HuH-7 (cell line): ENCODE measurements around the gene TNFRSF14.

ENCODE experiments used
- DNase-seq: peaks from one replicate; pipeline ENCODE4 v3.0.0; 2011; ENCODE audit warnings: low spot score

The TNFRSF14 gene

DNA sequence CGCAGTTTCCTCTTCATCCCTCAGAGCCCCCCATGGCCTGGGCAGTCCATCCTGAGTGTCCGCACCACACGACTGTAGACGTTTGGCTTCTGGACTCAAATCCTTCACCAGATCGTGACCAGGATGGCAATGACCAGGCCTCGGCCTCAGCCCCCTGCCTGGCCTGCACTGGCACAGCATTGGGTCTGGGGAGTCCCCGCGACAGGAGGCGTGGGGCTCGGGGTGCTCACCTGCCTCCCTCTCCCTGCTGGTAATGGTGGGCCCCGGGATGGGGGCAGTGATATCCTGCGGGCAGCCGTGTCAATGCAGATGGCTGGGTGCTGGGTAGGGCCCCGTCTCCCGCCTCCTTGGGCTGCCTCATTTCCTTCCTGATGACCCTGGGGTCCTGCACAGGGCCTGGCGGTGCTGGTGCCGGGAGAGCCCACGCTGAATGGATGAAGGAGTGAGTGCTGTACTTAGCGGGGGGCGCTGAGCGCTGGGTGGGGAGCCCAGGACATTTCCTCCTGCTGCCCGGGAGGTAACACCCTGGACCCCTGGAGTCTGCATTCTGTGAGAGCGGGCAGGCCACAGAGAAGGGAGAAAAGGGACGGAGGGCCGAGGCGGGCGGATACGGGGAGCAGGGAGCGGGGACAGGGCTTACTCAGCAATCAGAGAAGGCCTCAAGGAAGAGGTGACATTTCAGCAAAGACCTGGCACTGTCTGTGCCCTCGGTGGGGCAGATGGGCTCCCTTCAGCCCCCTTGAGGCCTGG, 2.1 kb upstream of the TNFRSF14 start:
- DNase-seq, result no peak

DNA sequence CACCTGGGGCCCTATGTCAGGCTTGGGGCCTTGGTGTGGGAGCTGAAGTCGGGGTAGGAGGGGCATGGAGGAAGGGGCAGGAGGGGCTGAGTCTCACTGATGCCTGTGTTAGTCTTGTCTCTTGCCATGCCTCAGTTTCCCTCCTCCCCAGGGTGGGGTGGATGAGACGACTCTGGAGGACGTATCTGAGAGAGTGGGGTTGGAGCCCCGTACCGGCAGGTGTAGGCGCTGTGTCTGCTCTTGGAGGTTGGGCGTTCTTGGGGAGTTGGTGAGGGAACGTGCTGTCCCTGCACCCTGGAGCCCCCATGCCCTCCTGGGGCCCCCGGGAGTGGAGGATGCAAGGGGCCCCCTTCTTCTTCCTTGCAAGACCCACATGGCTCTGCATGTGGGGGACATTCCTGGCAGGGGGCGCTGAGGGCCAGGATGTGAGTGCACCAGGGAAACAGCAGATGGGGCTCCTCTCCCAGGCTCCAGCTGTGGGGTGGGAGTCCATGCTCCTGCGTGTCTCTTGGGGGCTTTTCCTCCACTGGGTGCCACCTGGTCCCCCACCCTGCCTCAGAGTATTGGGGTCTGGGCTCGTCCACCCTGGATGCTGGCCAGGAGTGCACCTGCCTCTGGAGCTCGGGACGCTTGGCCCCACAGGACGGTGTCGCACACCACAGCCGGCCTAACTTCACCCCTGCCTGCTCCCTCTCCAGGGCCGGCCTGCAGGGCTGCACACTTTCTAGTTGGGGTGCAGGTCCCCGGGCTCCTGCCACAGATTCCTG, 1.4 kb upstream of the TNFRSF14 start:
- peak; percentile 58 for DNase-seq

DNA sequence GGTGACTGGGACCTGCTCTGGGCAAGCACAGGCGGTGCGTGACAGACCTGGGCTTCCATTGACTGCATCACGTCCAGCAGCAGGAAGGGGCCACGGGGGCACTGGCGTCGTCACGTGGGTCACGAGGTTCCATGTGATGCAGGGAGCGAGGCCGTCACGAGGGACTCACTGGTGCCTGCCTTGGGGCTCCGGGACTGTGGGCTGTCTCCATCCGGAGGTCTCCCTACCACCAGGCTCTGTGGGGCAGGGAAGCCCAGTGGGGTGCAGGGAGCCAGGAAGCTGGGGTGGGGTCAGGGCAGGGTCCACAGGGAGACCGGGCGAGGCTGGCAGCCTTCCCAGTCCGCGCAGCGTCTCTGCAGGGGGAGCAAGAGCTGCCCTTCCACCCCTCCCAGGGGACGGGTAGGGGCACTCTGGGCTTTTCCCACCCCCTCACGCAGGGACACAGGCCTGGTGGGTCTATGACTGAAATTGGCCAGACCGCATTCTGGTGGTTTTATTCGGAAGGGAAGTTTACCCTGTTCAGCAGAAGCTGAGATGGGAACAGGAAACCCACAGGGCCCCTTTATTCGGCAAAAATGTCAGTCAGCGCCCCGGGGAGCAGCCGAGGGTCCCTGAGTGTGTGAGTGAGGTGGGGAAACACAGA, 416 bp upstream of the TNFRSF14 start:
- DNase-seq, result no peak

DNA sequence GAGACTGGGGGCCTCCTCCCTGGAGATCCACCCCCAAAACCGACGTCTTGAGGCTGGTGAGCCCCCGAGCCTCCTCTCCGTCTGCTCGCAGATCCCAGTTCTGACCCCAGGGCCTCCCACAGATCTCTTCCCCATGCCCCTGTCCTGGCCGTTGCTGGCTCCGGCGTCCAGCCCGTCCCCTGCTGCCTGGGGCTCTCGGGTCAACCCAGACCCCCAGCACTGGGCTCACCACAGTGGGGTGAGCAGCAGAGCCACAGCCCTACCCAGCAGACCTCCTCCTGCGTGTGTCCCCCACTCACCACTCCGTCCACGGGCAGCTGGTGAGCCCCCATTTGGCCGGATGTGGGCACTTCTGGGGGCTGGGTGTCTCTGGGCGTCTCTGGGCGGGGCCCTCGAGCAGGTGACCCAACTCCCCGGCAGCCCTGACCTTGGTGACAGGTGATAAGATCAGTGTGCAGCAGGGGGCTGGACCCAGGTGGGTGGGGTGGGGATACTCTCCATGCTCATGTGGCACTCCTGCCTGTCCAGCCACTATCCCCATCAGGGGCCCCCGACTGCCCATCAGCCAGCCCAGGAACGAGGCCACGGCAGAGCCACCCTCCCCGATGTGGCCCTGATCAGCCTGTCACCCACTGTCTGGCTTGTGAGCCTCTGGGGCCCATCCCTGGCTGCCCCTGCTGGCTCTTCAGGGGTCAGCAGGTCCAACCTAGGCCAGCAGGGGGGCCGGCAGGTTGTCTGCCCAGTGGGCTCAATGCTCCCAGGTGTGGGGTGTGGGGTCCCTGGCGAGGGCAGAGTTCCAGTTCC, 709 bp downstream of the TNFRSF14 start:
- DNase-seq, result no peak

GRCh38 chr1:2557482-2558400, 1.6 kb downstream of the TNFRSF14 start:
- DNase-seq, result no peak

GRCh38 chr1:2558420-2558819, 2.2 kb downstream of the TNFRSF14 start:
- DNase-seq, result no peak

- DNase-seq, result no peak
These were observed 2.7 kb downstream of the TNFRSF14 start for GRCh38 chr1:2558861-2559260.

- no peak for DNase-seq
These were observed 3.5 kb downstream of the TNFRSF14 start for GRCh38 chr1:2559509-2560298.

DNA sequence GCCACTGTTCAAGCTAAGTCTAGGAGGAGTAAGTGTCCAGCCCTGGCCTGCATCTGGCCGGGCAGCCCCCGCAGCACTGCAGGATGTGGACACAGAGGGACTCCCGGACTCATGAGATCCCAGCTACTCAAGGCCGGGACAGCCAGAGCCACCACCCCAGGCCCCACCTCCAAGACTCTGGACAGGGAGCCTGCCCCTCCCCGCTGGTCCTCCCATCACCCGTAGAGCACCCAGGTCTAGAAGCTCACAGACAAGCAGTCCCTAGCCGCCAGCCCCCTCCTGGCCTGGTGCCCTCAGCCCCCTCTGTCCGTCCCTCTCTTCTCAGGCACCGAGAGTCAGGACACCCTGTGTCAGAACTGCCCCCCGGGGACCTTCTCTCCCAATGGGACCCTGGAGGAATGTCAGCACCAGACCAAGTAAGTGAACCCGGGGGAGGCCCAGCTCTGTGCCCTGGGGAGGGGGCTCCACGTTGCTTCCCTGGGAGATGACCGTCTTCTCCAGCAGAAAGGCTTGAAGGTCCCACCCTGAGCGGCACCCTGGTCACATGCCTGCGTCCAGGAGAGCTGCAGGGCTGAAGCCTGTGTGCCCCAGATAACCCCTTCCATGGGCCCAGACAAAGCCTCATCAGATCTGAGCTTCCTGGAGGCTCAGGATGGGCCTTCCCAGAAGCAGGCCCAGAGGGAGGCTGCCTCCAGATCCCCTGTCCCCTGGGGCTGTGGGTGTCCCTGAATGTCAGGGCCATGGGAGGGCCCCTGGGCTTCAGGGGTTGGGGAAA, 4.3 kb downstream of the TNFRSF14 start:
- no peak for DNase-seq

DNA sequence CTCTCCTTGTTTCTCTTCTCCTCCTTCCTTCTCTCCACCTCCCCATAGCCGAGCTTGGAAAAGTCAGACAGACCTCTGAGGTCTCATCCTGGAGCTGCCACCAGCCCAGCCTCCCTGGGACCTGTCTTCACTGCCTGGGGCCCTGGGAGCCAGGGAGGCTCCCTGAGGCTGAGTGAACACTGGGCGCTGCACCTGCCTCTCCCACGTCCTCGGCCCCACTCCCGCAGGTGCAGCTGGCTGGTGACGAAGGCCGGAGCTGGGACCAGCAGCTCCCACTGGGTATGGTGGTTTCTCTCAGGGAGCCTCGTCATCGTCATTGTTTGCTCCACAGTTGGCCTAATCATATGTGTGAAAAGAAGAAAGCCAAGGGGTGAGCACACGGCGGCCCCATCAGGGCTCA, 5.3 kb downstream of the TNFRSF14 start:
- no peak for DNase-seq

DNA sequence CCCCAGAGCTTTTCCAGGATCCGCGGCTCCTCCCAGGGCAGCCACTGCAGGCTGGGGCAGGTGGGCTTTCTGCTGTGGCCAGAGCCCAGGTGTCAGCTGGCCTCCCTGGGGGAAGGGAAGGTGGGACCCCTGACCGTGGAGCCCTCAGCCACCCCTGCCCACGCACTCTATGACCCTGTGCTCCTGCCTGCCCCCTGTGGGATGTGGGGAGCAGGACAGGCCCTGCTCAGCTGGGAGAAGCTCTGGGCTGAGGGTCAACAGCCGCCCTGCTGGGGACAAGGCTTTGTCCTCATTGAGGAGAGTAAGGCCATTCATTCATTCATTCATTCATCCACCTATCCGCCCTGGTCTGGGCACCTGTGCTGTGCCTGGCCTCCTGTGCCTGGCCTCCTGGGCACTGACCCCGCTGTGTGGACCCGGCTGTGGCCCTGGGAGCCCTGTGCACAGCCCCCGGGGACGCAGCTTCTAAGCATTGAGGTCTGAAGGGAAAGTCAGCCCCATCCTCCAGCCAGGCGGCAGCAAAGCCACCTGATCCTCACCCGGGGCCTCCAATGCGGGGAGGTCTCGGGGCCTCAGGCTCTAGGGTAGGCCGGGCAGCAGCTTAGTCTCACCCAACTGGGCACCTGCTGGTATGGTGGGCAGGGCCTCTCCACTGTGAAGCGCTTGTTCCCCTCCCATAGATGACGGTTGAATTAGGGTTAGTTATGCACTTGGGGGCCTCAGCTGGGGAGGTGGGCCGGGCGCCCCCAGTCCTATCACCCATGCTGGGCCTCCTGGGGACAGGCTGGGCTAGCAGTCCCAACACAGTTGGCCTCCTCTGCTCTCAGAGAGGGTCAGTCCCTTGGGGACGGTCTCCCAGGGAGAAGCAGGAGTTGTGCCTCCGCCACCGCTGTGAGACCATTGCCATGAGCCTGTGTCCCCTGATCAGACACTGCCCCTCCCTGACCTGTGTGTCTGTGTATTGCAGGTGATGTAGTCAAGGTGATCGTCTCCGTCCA, 6.0 kb downstream of the TNFRSF14 start:
- DNase-seq, result no peak

- no peak for DNase-seq
These were observed 7.0 kb downstream of the TNFRSF14 start for GRCh38 chr1:2563205-2563604.

DNA sequence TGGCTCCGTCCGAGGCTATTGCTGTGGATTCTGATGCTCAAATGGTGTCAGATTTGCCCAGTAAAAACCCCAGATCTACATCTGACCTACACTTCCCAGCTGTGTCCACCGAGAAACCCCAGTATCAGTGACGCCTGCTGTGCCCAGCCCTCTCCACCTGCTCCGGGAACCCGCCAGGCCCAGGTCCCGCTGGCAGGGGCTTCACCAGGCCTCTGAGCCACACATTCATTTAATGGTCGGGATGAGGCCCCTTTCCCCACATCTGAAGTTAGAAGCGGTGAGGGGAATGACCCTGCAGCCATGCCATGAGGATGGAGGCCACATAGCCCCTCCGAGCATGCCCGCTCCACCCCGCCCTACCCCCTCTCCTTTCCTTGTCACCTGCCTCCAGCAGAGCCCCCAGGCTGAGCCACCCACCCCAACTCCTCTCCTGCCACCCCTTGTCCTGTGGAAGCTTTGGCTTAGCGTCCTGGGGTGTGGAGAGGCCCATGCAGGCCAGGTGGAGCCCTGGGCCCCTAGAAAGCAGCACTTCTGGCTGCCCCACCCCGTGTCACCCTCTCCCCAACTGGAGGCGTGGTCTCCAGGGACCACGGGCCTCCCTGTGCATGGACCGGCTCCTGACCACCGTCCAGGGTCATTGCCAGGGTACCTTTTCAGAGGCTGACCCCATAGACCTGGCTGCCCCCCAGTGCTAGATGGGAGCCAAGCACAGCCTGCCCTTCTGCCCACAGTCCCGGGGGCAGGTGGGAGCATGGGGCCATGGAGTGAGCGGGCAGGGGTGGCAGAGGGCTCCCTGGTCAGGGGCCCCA, 8.0 kb downstream of the TNFRSF14 start:
- DNase-seq, result no peak

DNA sequence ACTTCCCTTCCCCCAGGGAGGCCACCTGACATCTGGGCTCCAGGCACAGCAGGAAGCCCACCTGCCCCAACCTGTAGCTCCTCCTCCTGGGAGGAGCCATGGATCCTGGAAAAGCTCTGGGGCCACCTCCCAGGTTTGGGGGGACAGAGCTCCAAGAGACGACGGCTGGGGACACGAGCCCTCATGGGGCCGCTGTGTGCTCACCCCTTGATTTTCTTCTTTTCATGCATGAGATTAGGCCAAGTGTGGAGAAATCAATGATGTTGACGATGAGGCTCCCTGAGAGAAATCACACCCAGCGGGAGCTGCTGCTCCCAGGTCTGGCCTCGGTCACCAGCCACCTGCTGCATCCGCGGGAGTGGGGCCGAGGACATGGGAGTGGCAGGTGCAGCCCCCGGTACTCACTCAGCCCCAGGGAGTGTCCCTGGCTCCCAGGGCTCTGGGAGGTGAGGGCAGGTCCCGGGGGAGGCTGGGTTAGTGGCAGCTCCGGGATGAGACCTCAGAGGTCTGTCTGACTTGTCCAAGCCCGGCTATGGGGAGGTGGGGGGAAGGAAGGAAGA, 8.7 kb downstream of the TNFRSF14 start:
- no peak for DNase-seq

DNA sequence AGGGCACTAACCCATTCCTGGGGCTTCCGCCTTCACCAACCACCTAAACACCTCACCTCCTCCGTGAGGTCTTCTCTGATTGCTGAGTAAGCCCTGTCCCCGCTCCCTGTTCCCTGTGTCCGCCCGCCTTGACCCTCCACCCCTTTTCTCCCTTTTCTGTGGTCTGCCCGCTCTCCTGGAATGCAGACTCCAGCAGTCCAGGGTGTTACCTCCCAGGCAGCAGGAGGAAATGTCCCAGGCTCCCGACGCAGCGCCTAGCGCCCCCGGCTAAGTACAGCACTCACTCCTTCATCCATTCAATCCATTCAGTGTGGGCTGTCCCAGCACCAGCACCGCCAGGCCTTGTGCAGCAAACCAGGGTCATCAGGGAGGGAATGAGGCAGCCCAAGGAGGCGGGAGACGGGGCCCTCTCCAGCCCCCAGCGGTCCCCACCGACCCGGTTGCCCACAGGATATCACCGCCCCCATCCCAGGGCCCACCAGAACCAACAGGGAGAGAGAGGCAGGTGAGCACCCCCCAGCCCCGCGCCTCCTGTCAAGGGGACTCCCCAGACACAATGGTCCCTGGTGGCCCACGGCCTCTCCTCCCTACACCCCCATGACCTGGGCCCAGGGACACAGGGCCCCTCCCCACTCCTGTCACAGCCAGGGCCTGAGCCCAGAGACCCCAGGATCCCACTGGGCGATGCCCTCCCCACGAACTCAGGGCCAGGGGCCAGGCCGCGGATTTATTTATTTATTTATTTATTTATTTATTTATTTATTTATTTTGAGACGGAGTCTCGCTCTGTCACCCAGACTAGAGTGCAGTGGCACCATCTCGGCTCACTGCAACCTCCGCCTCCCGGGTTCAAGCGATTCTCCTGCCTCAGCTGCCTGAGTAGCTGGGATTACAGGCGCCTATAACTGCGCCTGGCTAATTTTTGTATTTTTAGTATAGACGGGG, 10.2 kb downstream of the TNFRSF14 start:
- DNase-seq, result no peak
